HepG2 (cell line): Measurements from ENCODE around the gene TAS1R3. TPM values are rescaled to one million over a fixed set of nuclear protein-coding genes. Genes with fewer than 3 reads are reported as not detected.
A peak's percentile ranks its signal among the peaks of the same experiment; 100 is the strongest.

ENCODE experiments used
- CBFB ChIP-seq: sonication (generic); formaldehyde crosslinking; IDR thresholded peaks from 2 replicates; pipeline ENCODE4 v1.4.0; 2020; ENCODE audit warnings: missing genetic modification reagents
- CCAR2 ChIP-seq: fragments of 200-400 bp; formaldehyde crosslinking; optimal IDR thresholded peaks from 2 replicates; pipeline ENCODE3; 2018; ENCODE audit warnings: low read depth, mild to moderate bottlenecking, low read length, moderate library complexity
- ELF1 ChIP-seq: sonication (generic); formaldehyde crosslinking; IDR thresholded peaks from 2 replicates; pipeline ENCODE4 v1.4.0; 2020; ENCODE audit warnings: missing genetic modification reagents
- GLI4 ChIP-seq: sonication (generic); formaldehyde crosslinking; IDR thresholded peaks from 2 replicates; pipeline ENCODE4 v1.5.1; 2020; ENCODE audit warnings: missing genetic modification reagents, mild to moderate bottlenecking, moderate library complexity, borderline replicate concordance
- GMEB1 ChIP-seq: sonication (generic); formaldehyde crosslinking; IDR thresholded peaks from 2 replicates; pipeline ENCODE4 v1.5.1; 2020; ENCODE audit warnings: missing genetic modification reagents, mild to moderate bottlenecking, borderline replicate concordance
- SPEN ChIP-seq: sonication (generic); formaldehyde crosslinking; IDR thresholded peaks from 2 replicates; pipeline ENCODE4 v1.5.1; 2020; ENCODE audit warnings: low read depth, mild to moderate bottlenecking, missing genetic modification reagents
- SRSF9 ChIP-seq: fragments of 200-400 bp; formaldehyde crosslinking; IDR thresholded peaks from 2 replicates; pipeline ENCODE4 v1.6.1; 2018; ENCODE audit warnings: borderline replicate concordance, mild to moderate bottlenecking, low read depth, low read length; ENCODE audit not compliant: insufficient read depth, poor library complexity, severe bottlenecking
- TEAD3 ChIP-seq: optimal IDR thresholded peaks from 2 replicates; pipeline ENCODE3; 2016; ENCODE audit warnings: borderline replicate concordance
- TFE3 ChIP-seq: IDR thresholded peaks from 2 replicates; pipeline ENCODE4 v1.6.1; 2016
- THAP9 ChIP-seq: sonication (generic); formaldehyde crosslinking; IDR thresholded peaks from 2 replicates; pipeline ENCODE4; 2020; ENCODE audit warnings: missing genetic modification reagents, mild to moderate bottlenecking, borderline replicate concordance
- YEATS4 ChIP-seq: sonication (generic); formaldehyde crosslinking; IDR thresholded peaks from 2 replicates; pipeline ENCODE4 v1.4.0; 2020; ENCODE audit warnings: missing genetic modification reagents, borderline replicate concordance
- ZNF143 ChIP-seq: sonication (generic); formaldehyde crosslinking; IDR thresholded peaks from 2 replicates; pipeline ENCODE4 v1.4.0; 2020; ENCODE audit warnings: missing genetic modification reagents
- ZNF224 ChIP-seq: sonication (generic); formaldehyde crosslinking; IDR thresholded peaks from 2 replicates; pipeline ENCODE4 v1.5.0; 2020; ENCODE audit warnings: mild to moderate bottlenecking, missing genetic modification reagents
- ZNF577 ChIP-seq: sonication (generic); formaldehyde crosslinking; IDR thresholded peaks from 2 replicates; pipeline ENCODE4 v1.4.0; 2020; ENCODE audit warnings: mild to moderate bottlenecking, low read depth, missing genetic modification reagents, borderline replicate concordance
- ZNF580 ChIP-seq: IDR thresholded peaks from 2 replicates; pipeline ENCODE4 v1.6.1; 2016; ENCODE audit warnings: low read depth, borderline replicate concordance
- ZNF639 ChIP-seq: conservative IDR thresholded peaks from 2 replicates; pipeline ENCODE4 v1.6.1; 2018; ENCODE audit warnings: missing genetic modification reagents
- ZNF773 ChIP-seq: sonication (generic); formaldehyde crosslinking; IDR thresholded peaks from 2 replicates; pipeline ENCODE4 v1.4.0; 2020; ENCODE audit warnings: missing genetic modification reagents, borderline replicate concordance
- ZXDC ChIP-seq: sonication (generic); formaldehyde crosslinking; IDR thresholded peaks from 2 replicates; pipeline ENCODE4 v1.5.0; 2020; ENCODE audit warnings: mild to moderate bottlenecking, missing genetic modification reagents
- polyA plus RNA-seq, 8 experiments: library from polyadenylated mRNA; depleted of rRNA in 3 of 8; stranded (reverse) in 7 of 8; unstranded in 1 of 8; fragments of >200 nt; fragmentation: Illumina TruSeq in 4 of 8; extraction: Trizol in 4 of 8; gene quantifications; 2 replicates each; pipeline versions ENCODE4 v1.2.1 to v1.2.3, GENCODE V29; 2011 to 2016; ENCODE audit warnings: low read depth in 4 of 8, missing spikeins in 1 of 8, mixed read lengths in 1 of 8; ENCODE audit not compliant: insufficient read depth in 1 of 8
- total RNA-seq, 5 experiments: library from RNA; depleted of rRNA; stranded (reverse); fragments of >200 nt; fragmentation: Illumina TruSeq; extraction: Trizol; gene quantifications; 2 replicates each; pipeline ENCODE4 v1.2.3, GENCODE V29; 2016; ENCODE audit warnings: low read depth in 1 of 5

TAS1R3 gene
- total and polyA plus RNA-seq, 2 of the 13 experiments (the other 11 are each of a cell fraction or from before 2014, with no cell fraction given): 0.13 to 0.15 TPM

GRCh38 chr1:1325288-1326074 is 5.6 kb upstream of the TAS1R3 start (continued):
- TF ChIP-seq THAP9 (CRISPR knock-in tag) (peak; percentile 31; the same call in 1 of the 2 replicates), TEAD3 (CRISPR knock-in tag) (no peak), SPEN (CRISPR knock-in tag) (no peak), GMEB1 (CRISPR knock-in tag) (0 out of 2 replicates have a peak, but pooled peaks have one; percentile 38), ZNF577 (CRISPR knock-in tag) (no peak), ZNF143 (CRISPR knock-in tag) (no peak), ELF1 (CRISPR knock-in tag) (no peak), SRSF9 (no peak), CBFB (CRISPR knock-in tag) (no peak), ZNF773 (CRISPR knock-in tag) (no peak), ZNF639 (CRISPR knock-in tag) (no peak), ZNF224 (no peak), ZXDC (no peak), GLI4 (CRISPR knock-in tag) (0 out of 2 replicates have a peak, but pooled peaks have one; percentile 42), CCAR2 (no peak), ZNF580 (CRISPR knock-in tag) (no peak), YEATS4 (CRISPR knock-in tag) (no peak), TFE3 (CRISPR knock-in tag) (no peak)
